Colonic mucosa (tissue), 4 donors: ENCODE data around the gene MED16. TPM values are rescaled to one million over a fixed set of nuclear protein-coding genes. Genes with fewer than 3 reads are reported as not detected.
"Not testable (repeated sequence)": the region's sequence is repeated elsewhere in the genome, so short reads cannot be mapped to it uniquely, and the experiment has no call there.

Experiments used
- DNase-seq: peaks from one replicate; pipeline ENCODE4 v3.0.0-alpha.2; 2020
- H3K27ac ChIP-seq: fragments of 200-600 bp; one replicate; pipeline ENCODE4 v1.8.0; 2021
- H3K27me3 ChIP-seq: fragments of 200-600 bp; one replicate; pipeline ENCODE4 v1.8.0; 2021
- H3K36me3 ChIP-seq: fragments of 200-600 bp; one replicate; pipeline ENCODE4 v1.8.0; 2021
- H3K4me1 ChIP-seq: fragments of 200-600 bp; one replicate; pipeline ENCODE4 v1.8.0; 2021; ENCODE audit warnings: mild to moderate bottlenecking
- H3K4me3 ChIP-seq: fragments of 200-600 bp; one replicate; pipeline ENCODE4 v1.8.0; 2021
- H3K9ac ChIP-seq, 2 donors: one replicate each; pipeline ENCODE4 v1.7.0; 2013; ENCODE audit warnings: control low read depth in 2 of 2, low read depth in 2 of 2, low read length in 2 of 2
- H3K9me3 ChIP-seq: fragments of 200-600 bp; one replicate; pipeline ENCODE4 v1.8.0; 2021
- intact Hi-C: fragments of 100-400 bp; cut with DNase I; formaldehyde crosslinking; loops from one replicate; pipeline ENCODE4 v1.14.1; 2022
- total RNA-seq, 2 donors: library from RNA; stranded (reverse); fragmentation: NEBNext Ultra II Directional in 1 of 2; extraction: Animal tissue kit (Norgen Biotek cat#: 25700) in 1 of 2; gene quantifications; one replicate each; pipeline ENCODE4 v1.2.1, GENCODE V29; 2021
- TF ChIP-seq, protein P1 (sequence below): fragments of 200-600 bp; IDR thresholded peaks from one replicate; pipeline ENCODE4 v1.8.0; 2022; ENCODE audit warnings: antibody characterized with exemption, mild to moderate bottlenecking
- donor health status: healthy.
- donor health status: DM: no; HTN: no; CAD: no.
- donor health status: DM: no; HTN: no; CAD: no.

MED16 gene
- total RNA-seq, 2 donors from 2014 or later: 73.3 to 83.2 TPM

DNA sequence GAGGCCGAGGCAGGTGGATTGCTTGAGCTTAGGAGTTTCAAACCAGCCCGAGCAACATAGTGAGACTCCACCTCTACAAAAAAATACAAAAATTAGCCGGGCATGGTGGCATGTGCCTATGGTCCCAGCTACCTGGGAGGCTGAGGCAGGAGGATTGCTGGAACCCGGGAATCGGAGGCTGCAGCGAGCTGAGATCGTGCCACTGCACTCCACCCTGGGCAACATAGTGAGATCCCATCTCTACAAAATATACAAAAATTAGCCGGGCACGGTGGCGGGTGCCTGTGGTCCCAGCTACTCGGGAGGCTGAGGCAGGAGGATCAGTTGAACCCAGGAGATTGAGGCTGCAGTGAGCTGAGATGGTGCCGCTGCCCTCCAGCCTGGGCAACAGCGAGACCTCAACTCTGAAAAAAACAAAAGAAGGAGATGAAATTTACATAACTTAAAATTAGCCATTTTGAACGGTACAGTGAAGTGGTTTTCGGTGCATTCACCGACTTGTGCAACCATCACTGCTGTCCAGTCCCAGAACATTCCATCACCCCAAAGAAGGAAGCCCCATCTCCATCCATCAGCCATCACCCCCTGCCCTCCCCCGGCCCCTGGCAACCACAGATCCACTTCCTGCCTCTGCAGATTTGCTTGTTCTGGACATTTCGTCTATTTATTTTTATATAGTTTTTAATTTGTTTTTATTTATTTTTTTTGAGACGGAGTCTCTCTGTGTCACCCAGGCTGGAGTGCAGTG is 66.9 kb downstream of the MED16 start:
- DNase-seq: no peak
- Histone ChIP-seq H3K27me3 (peaks cover 32% of the 10 kb centered on the region), H3K4me1 (no peaks in the 10 kb centered on the region), H3K4me3 (no peak overlapping the region), H3K9ac (no peak overlapping the region), H3K9me3 (no peaks in the 10 kb centered on the region), H3K36me3 (no peaks in the 10 kb centered on the region), H3K27ac (no peak overlapping the region)
- intact Hi-C loops: no loop called here
- TF ChIP-seq, protein P1, sequence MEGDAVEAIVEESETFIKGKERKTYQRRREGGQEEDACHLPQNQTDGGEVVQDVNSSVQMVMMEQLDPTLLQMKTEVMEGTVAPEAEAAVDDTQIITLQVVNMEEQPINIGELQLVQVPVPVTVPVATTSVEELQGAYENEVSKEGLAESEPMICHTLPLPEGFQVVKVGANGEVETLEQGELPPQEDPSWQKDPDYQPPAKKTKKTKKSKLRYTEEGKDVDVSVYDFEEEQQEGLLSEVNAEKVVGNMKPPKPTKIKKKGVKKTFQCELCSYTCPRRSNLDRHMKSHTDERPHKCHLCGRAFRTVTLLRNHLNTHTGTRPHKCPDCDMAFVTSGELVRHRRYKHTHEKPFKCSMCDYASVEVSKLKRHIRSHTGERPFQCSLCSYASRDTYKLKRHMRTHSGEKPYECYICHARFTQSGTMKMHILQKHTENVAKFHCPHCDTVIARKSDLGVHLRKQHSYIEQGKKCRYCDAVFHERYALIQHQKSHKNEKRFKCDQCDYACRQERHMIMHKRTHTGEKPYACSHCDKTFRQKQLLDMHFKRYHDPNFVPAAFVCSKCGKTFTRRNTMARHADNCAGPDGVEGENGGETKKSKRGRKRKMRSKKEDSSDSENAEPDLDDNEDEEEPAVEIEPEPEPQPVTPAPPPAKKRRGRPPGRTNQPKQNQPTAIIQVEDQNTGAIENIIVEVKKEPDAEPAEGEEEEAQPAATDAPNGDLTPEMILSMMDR: no peak

DNA sequence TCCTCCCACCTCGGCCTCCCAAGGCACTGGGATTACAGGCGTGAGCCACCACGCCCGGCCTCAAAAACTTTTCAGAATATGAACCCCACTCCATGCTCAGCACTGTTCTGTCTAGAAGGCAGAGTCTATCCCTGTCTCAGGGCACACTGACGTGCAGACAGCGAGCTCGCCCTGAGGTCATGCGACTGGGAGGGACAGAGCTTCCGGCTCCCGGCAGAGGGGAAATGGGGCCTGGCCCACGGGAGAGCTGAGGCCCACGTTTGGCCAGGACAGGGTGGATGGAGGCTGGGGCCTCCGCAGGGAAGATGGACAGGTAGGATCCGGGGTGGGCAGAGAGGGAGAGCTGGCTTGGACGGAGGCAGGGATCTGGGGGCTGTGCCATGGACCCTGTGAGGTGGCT is 68.1 kb downstream of the MED16 start:
- no peaks in the 10 kb centered on the region for H3K36me3 ChIP-seq
- no peak for DNase-seq
- no peaks in the 10 kb centered on the region for H3K4me1 ChIP-seq
- no peaks in the 10 kb centered on the region for H3K9me3 ChIP-seq
- no peak overlapping the region for H3K4me3 ChIP-seq
- peaks cover 24% of the 10 kb centered on the region for H3K27me3 ChIP-seq
- no peak overlapping the region for H3K9ac ChIP-seq
- H3K27ac ChIP-seq: no peak overlapping the region
- TF ChIP-seq, protein P1: no peak
- intact Hi-C loops: no loop called here

DNA sequence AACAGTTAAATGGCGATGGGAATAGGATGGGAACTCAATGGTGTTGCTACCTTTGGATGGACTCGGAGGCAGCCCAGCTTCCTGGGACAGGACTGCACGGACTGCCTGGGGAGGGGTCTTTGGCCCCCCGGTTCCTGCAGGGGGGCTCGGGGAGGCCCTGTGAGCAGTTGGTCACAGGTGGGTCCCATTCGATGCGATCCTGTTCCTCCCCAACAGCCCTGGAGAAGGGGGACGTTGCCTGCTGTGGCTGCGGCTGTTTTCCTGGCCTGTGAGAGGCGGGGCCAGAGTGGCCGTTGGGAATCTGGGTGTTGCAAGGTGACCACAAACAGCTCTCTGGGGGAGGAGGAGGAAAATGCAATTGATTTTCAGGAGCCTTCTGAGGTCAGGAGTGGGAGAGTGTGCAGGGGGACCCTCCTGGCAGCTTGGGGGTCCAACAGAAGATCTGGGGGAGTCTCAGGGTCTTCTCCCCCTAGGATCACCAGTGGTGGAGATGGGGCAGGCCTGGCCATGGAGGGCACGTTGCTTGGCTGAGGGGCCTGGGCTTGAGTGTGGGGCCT is 69.3 kb downstream of the MED16 start:
- Histone ChIP-seq H3K36me3 (no peaks in the 10 kb centered on the region), H3K27ac (no peak overlapping the region), H3K27me3 (peaks cover 24% of the 10 kb centered on the region), H3K9me3 (no peaks in the 10 kb centered on the region), H3K4me1 (no peaks in the 10 kb centered on the region), H3K4me3 (no peak overlapping the region), H3K9ac (no peak overlapping the region)
- DNase-seq: no peak
- intact Hi-C loops: no loop called here
- TF ChIP-seq, protein P1: no peak

DNA sequence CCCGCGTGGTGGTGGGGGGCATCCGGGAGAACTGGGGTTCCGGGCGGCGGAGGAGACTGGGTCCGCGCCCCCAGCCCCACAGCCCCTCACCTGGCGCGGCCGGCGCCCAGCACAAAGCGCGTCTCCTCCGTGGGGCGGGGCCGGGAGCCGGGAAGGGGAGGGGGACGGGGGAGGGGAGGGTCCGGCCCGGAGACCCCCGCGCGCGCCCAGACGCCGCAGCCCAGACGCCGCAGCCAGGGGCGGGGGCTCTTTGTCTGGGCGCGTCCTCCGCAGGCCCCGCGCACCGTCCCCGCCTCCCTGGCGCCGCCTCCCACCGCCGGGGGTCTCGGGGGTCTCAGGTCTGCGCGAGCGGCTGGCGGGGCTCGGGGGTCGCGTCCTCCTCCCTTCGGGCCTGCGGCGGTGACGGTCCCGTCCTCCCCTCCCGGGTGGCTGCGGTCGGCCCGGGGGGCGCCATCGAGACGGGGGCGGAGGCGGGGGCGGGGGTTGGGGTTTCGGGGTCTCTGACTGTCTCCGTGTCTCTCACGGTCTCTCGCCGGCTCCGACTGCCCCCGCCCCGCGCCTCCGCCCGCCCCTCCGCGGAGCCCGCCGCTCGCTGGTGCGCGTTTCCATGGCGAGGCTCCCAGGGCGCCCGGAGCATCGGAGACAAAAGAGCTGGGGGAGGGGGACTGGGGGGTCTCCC is 71.0 kb downstream of the MED16 start, which contains the start of gene PLPPR3:
TSS of gene PLPPR3 (minus strand) at position 131 of the 679 bp plus-strand sequence. CDS start 396 bp downstream, outside the sequence.
- H3K9me3 ChIP-seq: no peaks in the 10 kb centered on the region
- no peak within 1 kb of the TSS for H3K9ac ChIP-seq
- intact Hi-C loops: no loop called here
- TF ChIP-seq, protein P1: no peak
- no peaks in the 10 kb centered on the region for H3K36me3 ChIP-seq
- no peak for DNase-seq
- H3K4me1 ChIP-seq: no peaks in the 10 kb centered on the region
- no peak within 1 kb of the TSS for H3K27ac ChIP-seq
- peaks cover 24% of the 10 kb centered on the region for H3K27me3 ChIP-seq
- H3K4me3 ChIP-seq: peak within 1 kb of the TSS; percentile 7

DNA sequence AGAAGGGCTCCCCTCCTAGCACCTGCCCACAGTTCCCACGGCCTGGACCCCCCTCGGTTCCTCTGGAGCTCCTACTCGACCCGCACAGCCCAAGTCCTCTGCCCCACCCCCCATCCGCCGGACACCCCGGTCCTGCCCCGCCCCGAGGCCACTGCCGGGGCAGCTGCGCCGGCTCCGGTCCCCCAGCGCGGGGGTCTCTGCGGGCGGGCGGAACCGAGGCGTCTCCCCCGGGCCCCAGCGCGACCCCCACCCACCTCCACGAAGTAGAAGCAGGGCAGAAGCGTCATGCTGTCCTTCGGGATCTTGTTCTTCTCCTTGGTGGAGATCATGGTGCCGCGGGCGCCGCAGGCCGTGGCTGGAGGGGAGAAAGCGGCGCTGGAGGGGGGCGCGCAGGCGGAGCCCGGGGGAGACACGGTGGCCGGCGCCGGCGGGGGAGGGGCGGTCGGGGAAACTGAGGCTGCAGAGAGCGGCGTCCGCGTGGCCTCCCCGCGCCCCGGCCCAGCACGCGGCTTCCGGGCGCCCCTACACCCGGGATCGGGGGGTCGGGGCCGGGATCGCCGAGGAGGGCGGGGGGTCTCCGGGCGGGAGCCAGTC is 71.7 kb downstream of the MED16 start:
- TF ChIP-seq, protein P1: no peak
- Histone ChIP-seq H3K27ac (no peak overlapping the region), H3K4me3 (peak overlapping the region; percentile 7), H3K4me1 (no peaks in the 10 kb centered on the region), H3K27me3 (peaks cover 24% of the 10 kb centered on the region), H3K9me3 (no peaks in the 10 kb centered on the region), H3K9ac (no peak overlapping the region), H3K36me3 (no peaks in the 10 kb centered on the region)
- DNase-seq: no peak
- intact Hi-C loops: no loop called here

DNA sequence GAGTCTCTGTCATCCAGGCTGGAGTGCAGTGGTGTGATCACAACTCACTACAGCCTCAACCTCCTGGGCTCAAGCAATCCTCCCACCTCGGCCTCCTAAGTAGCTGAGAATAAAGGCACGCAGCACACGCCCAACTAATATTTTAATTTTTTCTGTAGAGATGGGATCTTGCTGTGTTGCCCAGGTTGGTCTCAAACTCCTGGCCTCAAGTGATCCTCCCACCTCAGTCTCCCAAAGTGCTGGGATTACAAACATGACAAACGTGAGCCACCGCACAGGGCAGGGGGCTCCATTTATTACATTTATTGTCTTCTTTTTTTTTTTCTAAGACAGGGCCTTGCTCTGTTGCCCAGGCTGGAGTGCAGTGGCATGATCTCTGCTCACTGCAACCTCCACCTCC is 72.8 kb downstream of the MED16 start:
- H3K9me3 ChIP-seq, H3K9ac ChIP-seq, H3K4me1 ChIP-seq: not testable (repeated sequence)

More for the DNA sequence above, 72.8 kb downstream of the MED16 start:
- H3K27me3 ChIP-seq: peaks cover 24% of the 10 kb centered on the region
- intact Hi-C loops, DNase-seq, H3K27ac ChIP-seq, H3K4me3 ChIP-seq, H3K36me3 ChIP-seq: not testable (repeated sequence)
